Measurements from ENCODE around the gene TBC1D32. TPM values are rescaled to one million over a fixed set of nuclear protein-coding genes. Genes with fewer than 3 reads are reported as not detected.
A peak's percentile ranks its signal among the peaks of the same experiment; 100 is the strongest.
"Not testable (repeated sequence)": the region's sequence is repeated elsewhere in the genome, so short reads cannot be mapped to it uniquely, and the experiment has no call there.

TBC1D32 gene
- total RNA-seq, 1 experiment from 2014 or later = 9.0 TPM

DNA sequence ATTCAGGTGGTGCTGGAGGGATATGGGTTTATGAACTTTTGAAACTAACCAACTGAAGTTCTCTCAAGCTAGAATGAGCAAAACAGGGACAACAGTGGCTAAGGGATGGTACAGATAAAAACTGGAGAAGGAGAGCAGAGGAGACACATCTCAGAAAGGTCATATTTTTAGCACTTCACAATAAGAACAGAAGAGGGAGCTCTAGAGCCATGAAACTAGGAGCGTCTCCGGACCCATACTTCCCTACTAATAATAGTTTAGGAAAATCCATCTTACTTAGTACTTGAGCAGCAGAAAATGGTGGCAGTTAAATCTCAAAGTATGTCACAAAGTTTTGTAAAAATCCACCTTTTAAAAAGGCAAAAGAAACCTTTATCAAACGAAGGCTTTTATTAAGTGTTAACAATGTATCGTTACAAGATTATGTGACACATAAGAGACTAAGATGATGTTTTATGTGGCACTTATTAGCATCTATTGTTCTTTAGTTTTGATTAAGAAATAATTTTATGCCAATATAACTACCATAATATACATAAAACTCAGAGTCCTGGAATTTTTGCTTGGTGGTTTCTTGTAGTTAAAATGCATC lies 278.6 kb downstream of the TBC1D32 start:
- H3K79me1 ChIP-seq (ENCODE audit: insufficient read depth, low read depth, low read length, poor library complexity, severe bottlenecking) = no peaks in the 10 kb centered on the region
- H3K56ac ChIP-seq (ENCODE audit: insufficient read length, low read depth, low read length) = no peak overlapping the region
- Mint-ChIP-seq H3K4me3 (no peak overlapping the region), H3K27ac (peak overlapping the region in 1 of 3 experiments; percentile 88; a peak in 2 of 7 replicates), H3K9me3 (no peaks in the 10 kb centered on the region), H3K36me3 (ENCODE audit: insufficient read depth in 1 of 3, low read depth in 3 of 3) (no peaks in the 10 kb centered on the region), H3K4me1 (peaks cover 8 to 9% of the 10 kb centered on the region in 2 experiments), H3K27me3 (ENCODE audit: low read depth) (no peaks in the 10 kb centered on the region)
- no peaks in the 10 kb centered on the region for H4K20me1 ChIP-seq (ENCODE audit: control insufficient read depth, insufficient read depth, insufficient read length)
- H4K8ac ChIP-seq (replicated peaks; ENCODE audit: insufficient read length, low read depth, low read length) = no peak overlapping the region
- no peak overlapping the region for H2AFZ ChIP-seq (ENCODE audit: low read length)
- no peak overlapping the region for H3K14ac ChIP-seq (ENCODE audit: insufficient read depth, low read length)
- no peak overlapping the region for H4K91ac ChIP-seq (ENCODE audit: insufficient read length, low read depth, low read length)
- H2BK12ac ChIP-seq (ENCODE audit: insufficient read length, low read depth, low read length) = no peak overlapping the region
- H2BK20ac ChIP-seq (ENCODE audit: low read depth, low read length, poor library complexity, severe bottlenecking) = no peak overlapping the region
- no peaks in the 10 kb centered on the region for H3K9me3 ChIP-seq (ENCODE audit: control insufficient read depth, low read depth, low read length)
- H3K4me1 ChIP-seq (ENCODE audit: insufficient read depth, low read length) = no peaks in the 10 kb centered on the region
- no peak overlapping the region for H3K18ac ChIP-seq (ENCODE audit: insufficient read length, low read depth, low read length)
- WGBS (ENCODE audit: extremely low coverage, insufficient read length, low lambda C conversion rate) = no CpG with 5 or more reads among the region's 4 CpGs
- TF ChIP-seq, protein P1, sequence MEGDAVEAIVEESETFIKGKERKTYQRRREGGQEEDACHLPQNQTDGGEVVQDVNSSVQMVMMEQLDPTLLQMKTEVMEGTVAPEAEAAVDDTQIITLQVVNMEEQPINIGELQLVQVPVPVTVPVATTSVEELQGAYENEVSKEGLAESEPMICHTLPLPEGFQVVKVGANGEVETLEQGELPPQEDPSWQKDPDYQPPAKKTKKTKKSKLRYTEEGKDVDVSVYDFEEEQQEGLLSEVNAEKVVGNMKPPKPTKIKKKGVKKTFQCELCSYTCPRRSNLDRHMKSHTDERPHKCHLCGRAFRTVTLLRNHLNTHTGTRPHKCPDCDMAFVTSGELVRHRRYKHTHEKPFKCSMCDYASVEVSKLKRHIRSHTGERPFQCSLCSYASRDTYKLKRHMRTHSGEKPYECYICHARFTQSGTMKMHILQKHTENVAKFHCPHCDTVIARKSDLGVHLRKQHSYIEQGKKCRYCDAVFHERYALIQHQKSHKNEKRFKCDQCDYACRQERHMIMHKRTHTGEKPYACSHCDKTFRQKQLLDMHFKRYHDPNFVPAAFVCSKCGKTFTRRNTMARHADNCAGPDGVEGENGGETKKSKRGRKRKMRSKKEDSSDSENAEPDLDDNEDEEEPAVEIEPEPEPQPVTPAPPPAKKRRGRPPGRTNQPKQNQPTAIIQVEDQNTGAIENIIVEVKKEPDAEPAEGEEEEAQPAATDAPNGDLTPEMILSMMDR (conservative IDR thresholded peaks at IDR 0.05) = peak; percentile 83
- no peak overlapping the region for H3K23ac ChIP-seq (ENCODE audit: insufficient read length, low read depth, low read length)
- no peak overlapping the region for H2BK15ac ChIP-seq (ENCODE audit: low read depth, low read length)
- no peak overlapping the region for H4K5ac ChIP-seq (ENCODE audit: insufficient read length, low read depth, low read length)
- no peaks in the 10 kb centered on the region for H3K79me2 ChIP-seq (ENCODE audit: insufficient read depth, low read length)
- H3K27me3 ChIP-seq (ENCODE audit: insufficient read depth, low read length) = no peaks in the 10 kb centered on the region
- no peak overlapping the region for H3K4ac ChIP-seq (ENCODE audit: low read depth, low read length)
- no peak overlapping the region for H2BK120ac ChIP-seq (ENCODE audit: low read depth, low read length, poor library complexity, severe bottlenecking)
- H3K9ac ChIP-seq (ENCODE audit: extremely low read depth, insufficient read length, low read length) = no peak overlapping the region
- no peak overlapping the region for H2BK5ac ChIP-seq (ENCODE audit: insufficient read length, low read length)
- no peak overlapping the region for H3K27ac ChIP-seq (ENCODE audit: insufficient read length, low read depth, low read length)
- H3K4me2 ChIP-seq (ENCODE audit: insufficient read depth, insufficient read length, low read length) = no peak overlapping the region
- no peak overlapping the region for H2AK5ac ChIP-seq (ENCODE audit: insufficient read length, low read length)
- DNase-seq = no peak
- H3T11ph ChIP-seq (ENCODE audit: low read length) = no peak overlapping the region
- no peaks in the 10 kb centered on the region for H3K23me2 ChIP-seq (ENCODE audit: insufficient read length, low read depth, low read length, poor library complexity, severe bottlenecking)

DNA sequence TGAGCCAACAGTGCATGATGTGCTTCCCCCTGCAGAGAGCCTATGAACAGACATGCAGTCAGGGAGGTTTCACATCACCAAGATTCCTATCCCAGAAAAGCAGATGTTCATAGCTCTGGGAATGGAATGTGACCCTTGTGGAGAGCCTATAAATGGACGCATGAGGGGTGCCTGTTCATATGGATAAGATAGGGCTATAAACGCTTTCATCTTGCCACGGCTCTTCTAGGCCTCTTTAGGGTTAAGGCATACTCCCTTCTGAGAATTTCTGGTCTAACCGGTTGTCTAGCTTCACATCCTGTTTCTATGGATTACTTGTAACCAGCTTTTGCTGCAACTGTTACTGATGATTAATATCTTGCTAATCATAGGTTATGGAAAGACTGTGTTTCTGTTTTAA lies 285.7 kb downstream of the TBC1D32 start:
- peak overlapping the region in 2 of 3 experiments; percentile 12 to 71; a peak in 4 of 7 replicates for H3K27ac Mint-ChIP-seq
- not testable (repeated sequence) for H3K4me2 ChIP-seq (ENCODE audit: insufficient read depth, insufficient read length, low read length); H3K14ac ChIP-seq (ENCODE audit: insufficient read depth, low read length); H3K4me1 ChIP-seq (ENCODE audit: insufficient read depth, low read length); H3K9me3 ChIP-seq (ENCODE audit: control insufficient read depth, low read depth, low read length); H3K36me3 Mint-ChIP-seq (ENCODE audit: insufficient read depth in 1 of 3, low read depth in 3 of 3); H3K27ac ChIP-seq (ENCODE audit: insufficient read length, low read depth, low read length); H4K20me1 ChIP-seq (ENCODE audit: control insufficient read depth, insufficient read depth, insufficient read length); H2AFZ ChIP-seq (ENCODE audit: low read length); H3K27me3 Mint-ChIP-seq (ENCODE audit: low read depth); H4K91ac ChIP-seq (ENCODE audit: insufficient read length, low read depth, low read length); H3K79me2 ChIP-seq (ENCODE audit: insufficient read depth, low read length); DNase-seq; H4K8ac ChIP-seq (replicated peaks; ENCODE audit: insufficient read length, low read depth, low read length); H2AK5ac ChIP-seq (ENCODE audit: insufficient read length, low read length); H3K18ac ChIP-seq (ENCODE audit: insufficient read length, low read depth, low read length); H2BK12ac ChIP-seq (ENCODE audit: insufficient read length, low read depth, low read length); H2BK120ac ChIP-seq (ENCODE audit: low read depth, low read length, poor library complexity, severe bottlenecking); H3K56ac ChIP-seq (ENCODE audit: insufficient read length, low read depth, low read length); H3K4me3 Mint-ChIP-seq; H3K23me2 ChIP-seq (ENCODE audit: insufficient read length, low read depth, low read length, poor library complexity, severe bottlenecking); H2BK20ac ChIP-seq (ENCODE audit: low read depth, low read length, poor library complexity, severe bottlenecking); H3T11ph ChIP-seq (ENCODE audit: low read length); H4K5ac ChIP-seq (ENCODE audit: insufficient read length, low read depth, low read length); H3K23ac ChIP-seq (ENCODE audit: insufficient read length, low read depth, low read length); H2BK5ac ChIP-seq (ENCODE audit: insufficient read length, low read length); H3K27me3 ChIP-seq (ENCODE audit: insufficient read depth, low read length); H3K79me1 ChIP-seq (ENCODE audit: insufficient read depth, low read depth, low read length, poor library complexity, severe bottlenecking); H2BK15ac ChIP-seq (ENCODE audit: low read depth, low read length); H3K9ac ChIP-seq (ENCODE audit: extremely low read depth, insufficient read length, low read length); H3K9me3 Mint-ChIP-seq; H3K4ac ChIP-seq (ENCODE audit: low read depth, low read length)
- H3K4me1 Mint-ChIP-seq = peaks cover 18 to 23% of the 10 kb centered on the region in 2 experiments
- no CpG with 5 or more reads among the region's 4 CpGs for WGBS (ENCODE audit: extremely low coverage, insufficient read length, low lambda C conversion rate)
